Esophagus squamous epithelium (tissue), 4 donors: ENCODE data around the gene IFNAR2.

ENCODE experiments used
- CTCF ChIP-seq, 6 experiments: fragments of 450-650 bp in 4 of 6; fragments of 200-600 bp in 2 of 6; sonication (generic) in 2 of 6; IDR thresholded peaks; one replicate each; pipeline ENCODE4 v1.5.1; 2016 to 2019; ENCODE audit warnings: antibody characterized with exemption in 6 of 6, mild to moderate bottlenecking in 4 of 6, moderate library complexity in 4 of 6
- POLR2A ChIP-seq, 4 donors: fragments of 450-650 bp; IDR thresholded peaks; one replicate each; pipeline ENCODE4 v1.6.1; 2017; ENCODE audit warnings: antibody characterized with exemption in 4 of 4, mild to moderate bottlenecking in 4 of 4, moderate library complexity in 3 of 4

DNA sequence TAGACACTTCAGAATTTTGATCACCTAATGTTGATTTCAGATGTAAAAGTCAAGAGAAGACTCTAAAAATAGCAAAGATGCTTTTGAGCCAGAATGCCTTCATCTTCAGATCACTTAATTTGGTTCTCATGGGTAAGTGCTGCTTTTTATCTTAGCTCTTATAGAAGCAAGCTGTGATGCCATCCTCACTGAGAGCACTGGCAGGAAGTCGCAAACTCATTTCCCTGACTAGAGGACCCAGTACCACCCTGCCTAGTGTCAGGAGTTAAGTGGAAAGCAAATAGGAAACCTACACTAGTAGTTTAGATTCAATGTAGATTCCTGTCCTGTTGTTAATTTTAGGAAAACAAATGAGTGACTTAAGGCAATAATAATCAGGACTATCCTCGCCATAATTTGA lies 12.1 kb downstream of the IFNAR2 start:
- TF ChIP-seq POLR2A (IDR thresholded peaks at IDR 0.05) (no peak), CTCF (IDR thresholded peaks at IDR 0.05) (no peak)
